ENCODE data around the gene LRMDA. TPM values are rescaled to one million over a fixed set of nuclear protein-coding genes. Genes with fewer than 3 reads are reported as not detected.

Gene LRMDA
- total and polyA plus RNA-seq, 2 of the 4 experiments (the other 2 are of a cell fraction) = 0.07 TPM; not detected in 1

DNA sequence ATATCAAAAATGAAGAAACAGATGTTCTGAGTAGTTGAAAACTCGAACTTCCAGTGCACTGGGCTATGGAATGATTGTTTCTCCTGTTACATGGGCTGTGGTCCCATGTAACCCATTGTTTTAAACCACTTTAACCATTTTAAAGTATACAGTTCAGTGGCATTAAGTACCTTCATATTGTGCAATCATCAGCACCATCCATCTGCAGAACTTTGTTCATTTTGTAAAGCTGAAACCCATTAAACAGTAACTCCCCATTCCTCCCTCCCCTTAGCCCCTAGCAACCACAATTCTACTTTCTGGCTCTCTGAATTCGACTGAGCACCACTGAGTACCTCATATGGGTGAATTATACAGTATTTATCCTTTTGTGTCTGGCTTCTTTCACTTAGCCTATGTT is 217.4 kb downstream of the LRMDA start:
- in situ Hi-C loops (cut with MboI; ENCODE audit: low sequenced_read_pairs) (no loop called here), intact Hi-C loops (cut with micrococcal nuclease) (no loop called here), dilution Hi-C loops (cut with HindIII; ENCODE audit: low sequenced_read_pairs, unreplicated experiment) (no loop called here)
- Histone ChIP-seq H3K9me3 (ENCODE audit: control insufficient read depth, insufficient read depth, low read length) (no peaks in the 10 kb centered on the region), H3K14ac (replicated peaks; ENCODE audit: low read depth, low read length) (no peak overlapping the region), H4K8ac (ENCODE audit: low read depth in 2 of 2, low read length in 2 of 2) (no peak overlapping the region), H3K23ac (ENCODE audit: low read depth, low read length) (no peak overlapping the region), H3K9me1 (ENCODE audit: insufficient read depth, low read length) (no peaks in the 10 kb centered on the region), H3K4me3 (ENCODE audit: insufficient read depth, low read depth, low read length) (no peak overlapping the region), H3K9ac (ENCODE audit: low read depth, low read length) (no peak overlapping the region), H4K20me1 (ENCODE audit: insufficient read depth, low read length) (no peaks in the 10 kb centered on the region), H3K36me3 (ENCODE audit: control insufficient read depth, insufficient read depth, low read length) (no peaks in the 10 kb centered on the region), H2BK5ac (ENCODE audit: low read depth, low read length, poor library complexity, severe bottlenecking) (no peak overlapping the region), H3K4me1 (ENCODE audit: control insufficient read depth, insufficient read depth, low read length) (no peaks in the 10 kb centered on the region), H3K4ac (ENCODE audit: low read depth, low read length) (no peak overlapping the region), H2AK5ac (ENCODE audit: low read depth, low read length) (no peak overlapping the region), H2AFZ (replicated peaks; ENCODE audit: low read length, poor library complexity) (no peak overlapping the region), H2BK15ac (ENCODE audit: low read depth, low read length) (no peak overlapping the region), H2AK9ac (replicated peaks; ENCODE audit: low read depth, low read length, poor library complexity) (no peak overlapping the region), H3K56ac (ENCODE audit: extremely low read depth, insufficient read depth, low read length) (no peak overlapping the region), H2BK20ac (ENCODE audit: low read depth, low read length) (no peak overlapping the region), H4K91ac (ENCODE audit: insufficient read depth, low read depth, low read length) (no peak overlapping the region), H4K5ac (ENCODE audit: low read depth, low read length) (no peak overlapping the region), H3K27ac (ENCODE audit: insufficient read depth, low read length) (no peak overlapping the region), H3K4me2 (ENCODE audit: low read depth, low read length) (no peak overlapping the region), H2BK120ac (ENCODE audit: low read depth, low read length) (no peak overlapping the region), H3K18ac (ENCODE audit: low read depth, low read length) (no peak overlapping the region), H3K27me3 (ENCODE audit: control insufficient read depth, insufficient read depth, low read length) (peaks cover 2% of the 10 kb centered on the region; the same call in 1 of the 2 replicates), H3K79me1 (ENCODE audit: low read depth in 1 of 2, low read length in 2 of 2) (no peaks in the 10 kb centered on the region)
- ChIA-PET POLR2A (ENCODE audit: unreplicated experiment) (no interaction called here), CTCF (interaction anchor here (0.8 kb wide), 1 partner anchor 163 kb away, joined by 4 read pairs; no protein-coding TSS in a partner anchor)
- DNase-seq = no peak
- TF ChIP-seq CEBPB (IDR thresholded peaks at IDR 0.05; ENCODE audit: low read depth, low read length) = peak; percentile 72
- TF ChIP-seq FOS (IDR thresholded peaks at IDR 0.05; ENCODE audit: low read depth, low read length) = no peak
- no CpG with 5 or more reads among the region's 2 CpGs for WGBS, 2 experiments (ENCODE audit: extremely low coverage in 2 of 2, insufficient read length in 1 of 2)
- no TSS peak for BruUV-seq (replicated peaks)
- no peak for ATAC-seq (ENCODE audit: low read depth)

Data from IMR-90 (cell line).